Testis (tissue), 2 donors: ENCODE data around the gene PEX11G.

Experiments used
- POLR2A ChIP-seq: fragments of 450-650 bp; IDR thresholded peaks from one replicate; pipeline ENCODE4 v1.6.1; 2017; ENCODE audit warnings: antibody characterized with exemption, mild to moderate bottlenecking, moderate library complexity
- TF ChIP-seq, protein P1 (sequence below), 3 experiments: fragments of 450-650 bp in 2 of 3; fragments of 200-600 bp in 1 of 3; sonication (generic) in 1 of 3; IDR thresholded peaks; one replicate each; pipeline ENCODE4 v1.5.1; 2016 to 2019; ENCODE audit warnings: antibody characterized with exemption in 3 of 3, mild to moderate bottlenecking in 2 of 3, moderate library complexity in 1 of 3

DNA sequence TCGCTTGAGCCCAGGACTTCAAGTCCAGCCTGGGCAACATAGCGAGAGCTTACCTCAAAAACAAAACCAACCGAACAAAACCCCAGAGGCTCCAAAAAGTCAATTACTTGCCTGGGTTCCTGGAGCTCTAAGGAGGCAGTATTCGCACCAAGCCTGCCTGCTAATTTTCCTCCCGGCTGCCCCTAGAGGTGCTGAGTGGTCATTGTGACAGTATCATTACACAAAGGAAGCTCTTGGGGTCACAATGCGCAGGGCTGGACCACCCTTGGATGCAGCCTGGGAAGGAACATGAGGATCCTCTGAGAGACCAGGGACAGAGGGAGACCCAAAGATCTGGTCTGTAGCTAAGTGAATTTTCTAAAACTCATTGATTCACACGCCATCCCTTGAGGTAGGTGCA is 8.5 kb upstream of the PEX11G start:
- TF ChIP-seq, protein P1, sequence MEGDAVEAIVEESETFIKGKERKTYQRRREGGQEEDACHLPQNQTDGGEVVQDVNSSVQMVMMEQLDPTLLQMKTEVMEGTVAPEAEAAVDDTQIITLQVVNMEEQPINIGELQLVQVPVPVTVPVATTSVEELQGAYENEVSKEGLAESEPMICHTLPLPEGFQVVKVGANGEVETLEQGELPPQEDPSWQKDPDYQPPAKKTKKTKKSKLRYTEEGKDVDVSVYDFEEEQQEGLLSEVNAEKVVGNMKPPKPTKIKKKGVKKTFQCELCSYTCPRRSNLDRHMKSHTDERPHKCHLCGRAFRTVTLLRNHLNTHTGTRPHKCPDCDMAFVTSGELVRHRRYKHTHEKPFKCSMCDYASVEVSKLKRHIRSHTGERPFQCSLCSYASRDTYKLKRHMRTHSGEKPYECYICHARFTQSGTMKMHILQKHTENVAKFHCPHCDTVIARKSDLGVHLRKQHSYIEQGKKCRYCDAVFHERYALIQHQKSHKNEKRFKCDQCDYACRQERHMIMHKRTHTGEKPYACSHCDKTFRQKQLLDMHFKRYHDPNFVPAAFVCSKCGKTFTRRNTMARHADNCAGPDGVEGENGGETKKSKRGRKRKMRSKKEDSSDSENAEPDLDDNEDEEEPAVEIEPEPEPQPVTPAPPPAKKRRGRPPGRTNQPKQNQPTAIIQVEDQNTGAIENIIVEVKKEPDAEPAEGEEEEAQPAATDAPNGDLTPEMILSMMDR (IDR thresholded peaks at IDR 0.05): peak in 2 of 3 experiments; percentile 19 to 37
- TF ChIP-seq POLR2A: no peak
